Activated B cell treated with CpG ODN at 0.5 μM for 24 hours (primary cell): ENCODE data around the gene EGR4. TPM values are rescaled to one million over a fixed set of nuclear protein-coding genes. Genes with fewer than 3 reads are reported as not detected.
A peak's percentile ranks its signal among the peaks of the same experiment; 100 is the strongest.

Source experiments
- ATAC-seq: fragments of 200-7000 bp; cut with Tn5 transposase; one replicate; pipeline ENCODE4 v1.10.0; 2021; ENCODE audit warnings: low read depth, mild to moderate bottlenecking, moderate library complexity
- CTCF ChIA-PET: fragments of 350-600 bp; sonication (Branson Sonifier 250); formaldehyde crosslinking; loops from one replicate; lab custom pipeline; 2021; ENCODE audit warnings: antibody characterized with exemption; lab: Charles Lee
- POLR2A ChIA-PET: fragments of 350-600 bp; sonication (Branson Sonifier 250); formaldehyde crosslinking; loops from one replicate; lab custom pipeline; 2021; ENCODE audit warnings: antibody characterized with exemption; lab: Charles Lee
- DNase-seq: peaks from one replicate; pipeline ENCODE4 v3.0.0; 2022
- H3K27ac Mint-ChIP-seq: one replicate; pipeline ENCODE4 v1.8.0; 2020; ENCODE audit warnings: mixed read lengths
- H3K27me3 Mint-ChIP-seq: one replicate; pipeline ENCODE4 v1.8.0; 2021; ENCODE audit warnings: mixed read lengths
- H3K36me3 Mint-ChIP-seq: one replicate; pipeline ENCODE4 v1.8.0; 2021; ENCODE audit warnings: low read depth, mixed read lengths
- H3K4me1 Mint-ChIP-seq: one replicate; pipeline ENCODE4 v1.8.0; 2021; ENCODE audit warnings: mixed read lengths
- H3K4me3 Mint-ChIP-seq: one replicate; pipeline ENCODE4 v1.8.0; 2020; ENCODE audit warnings: mild to moderate bottlenecking, mixed read lengths
- H3K9me3 Mint-ChIP-seq: one replicate; pipeline ENCODE4 v1.8.0; 2020; ENCODE audit warnings: mixed read lengths
- CTCF ChIP-seq: fragments of 200-600 bp; IDR thresholded peaks from one replicate; pipeline ENCODE4 v1.8.0; 2022; ENCODE audit warnings: antibody characterized with exemption, mild to moderate bottlenecking
- intact Hi-C: fragments of 100-400 bp; cut with micrococcal nuclease; formaldehyde crosslinking; loops from one replicate; pipeline ENCODE4 v1.15.1; 2024
- total RNA-seq: library from RNA; stranded (reverse); gene quantifications from 2 replicates; pipeline ENCODE4 v1.2.3, GENCODE V29; 2022

The EGR4 gene
- total RNA-seq, 1 donor from 2014 or later = not detected

- Mint-ChIP-seq H3K4me3 (peak overlapping the region; percentile 82), H3K36me3 (peaks cover 3% of the 10 kb centered on the region), H3K27me3 (no peaks in the 10 kb centered on the region), H3K27ac (peak overlapping the region; percentile 74), H3K9me3 (no peaks in the 10 kb centered on the region), H3K4me1 (peaks cover 36% of the 10 kb centered on the region)
- DNase-seq = no peak
- TF ChIP-seq CTCF = no peak
- intact Hi-C loops = loop anchor here (10.0 kb wide), 1 partner anchor 452 kb away; the partner anchor contains the start of gene TPRKB
- no peak for ATAC-seq
- ChIA-PET CTCF (no interaction called here), POLR2A (interaction anchor here (3.4 kb wide), 1 partner anchor 49 kb away, joined by 10 read pairs; the partner anchor contains the start of genes CCT7 and PRADC1)
Measured at GRCh38 chr2:73282924-73283544, 10.3 kb downstream of the EGR4 start.

- ATAC-seq (no peak), DNase-seq (no peak)
- Mint-ChIP-seq H3K9me3 (no peaks in the 10 kb centered on the region), H3K4me3 (no peak overlapping the region), H3K36me3 (peaks cover 14% of the 10 kb centered on the region), H3K27ac (no peak overlapping the region), H3K4me1 (peaks cover 31% of the 10 kb centered on the region), H3K27me3 (no peaks in the 10 kb centered on the region)
- ChIA-PET CTCF (no interaction called here), POLR2A (interaction anchor here (3.4 kb wide), 1 partner anchor 47 kb away, joined by 10 read pairs; the partner anchor contains the start of genes CCT7 and PRADC1)
- no peak for TF ChIP-seq CTCF
- intact Hi-C loops = loop anchor here (10.0 kb wide), 1 partner anchor 454 kb away; the partner anchor contains the start of gene TPRKB
Measured at GRCh38 chr2:73281244-73281643, 12.1 kb downstream of the EGR4 start.

GRCh38 chr2:73279852-73280251, 13.5 kb downstream of the EGR4 start:
- H3K4me3 Mint-ChIP-seq = no peak overlapping the region
- H3K9me3 Mint-ChIP-seq = no peaks in the 10 kb centered on the region

GRCh38 chr2:73272270-73272669, 21.1 kb downstream of the EGR4 start:
- ATAC-seq (no peak), DNase-seq (no peak)
- H3K4me1 Mint-ChIP-seq = peaks cover 14% of the 10 kb centered on the region
- H3K36me3 Mint-ChIP-seq = peaks cover 12% of the 10 kb centered on the region
- no peaks in the 10 kb centered on the region for H3K27me3 Mint-ChIP-seq
- intact Hi-C loops = no loop called here
- H3K9me3 Mint-ChIP-seq = no peaks in the 10 kb centered on the region
- CTCF ChIA-PET = interaction anchor here (0.6 kb wide), 1 partner anchor 18 kb away, joined by 3 read pairs; no protein-coding TSS in a partner anchor
- H3K4me3 Mint-ChIP-seq = no peak overlapping the region
- no peak overlapping the region for H3K27ac Mint-ChIP-seq
- TF ChIP-seq CTCF = no peak
- POLR2A ChIA-PET = interaction anchor here (1.0 kb wide), 2 partner anchors 12 to 22 kb away, joined by 3 to 5 read pairs; partner anchors contain the start of gene FBXO41

More at GRCh38 chr2:73279852-73280251, 13.5 kb downstream of the EGR4 start:
- DNase-seq = no peak
- intact Hi-C loops = loop anchor here (10.0 kb wide), 1 partner anchor 455 kb away; the partner anchor contains the start of gene TPRKB
- no peak for TF ChIP-seq CTCF
- ATAC-seq = no peak
- CTCF ChIA-PET = no interaction called here
- POLR2A ChIA-PET = interaction anchor here (3.4 kb wide), 1 partner anchor 46 kb away, joined by 10 read pairs; the partner anchor contains the start of genes CCT7 and PRADC1
- H3K27me3 Mint-ChIP-seq = no peaks in the 10 kb centered on the region
- H3K4me1 Mint-ChIP-seq = peaks cover 18% of the 10 kb centered on the region
- H3K36me3 Mint-ChIP-seq = peaks cover 16% of the 10 kb centered on the region
- no peak overlapping the region for H3K27ac Mint-ChIP-seq
